Activated CD8-positive, alpha-beta T cell treated with anti-CD3 and anti-CD28 coated beads for 36 hours (primary cell): ENCODE data around the gene DIRAS1. TPM values are rescaled to one million over a fixed set of nuclear protein-coding genes. Genes with fewer than 3 reads are reported as not detected.

Experiments used
- ATAC-seq: fragments of 200-7000 bp; cut with Tn5 transposase; one replicate; pipeline ENCODE4 v1.10.0; 2021; ENCODE audit warnings: mild to moderate bottlenecking, moderate library complexity
- CTCF ChIA-PET: fragments of 350-600 bp; sonication (Branson Sonifier 250); formaldehyde crosslinking; loops from one replicate; lab custom pipeline; 2021; ENCODE audit warnings: antibody characterized with exemption; lab: Charles Lee
- POLR2A ChIA-PET: fragments of 350-600 bp; sonication (Branson Sonifier 250); formaldehyde crosslinking; loops from one replicate; lab custom pipeline; 2021; ENCODE audit warnings: antibody characterized with exemption; lab: Charles Lee
- DNase-seq: peaks from one replicate; pipeline ENCODE4 v3.0.0-alpha.2; 2020
- H3K27ac Mint-ChIP-seq: one replicate; pipeline ENCODE4 v1.8.0; 2021; ENCODE audit warnings: mild to moderate bottlenecking, mixed read lengths
- H3K27me3 Mint-ChIP-seq: one replicate; pipeline ENCODE4 v1.8.0; 2021; ENCODE audit warnings: mixed read lengths
- H3K36me3 Mint-ChIP-seq: one replicate; pipeline ENCODE4 v1.8.0; 2021; ENCODE audit warnings: low read depth, mixed read lengths
- H3K4me1 Mint-ChIP-seq: one replicate; pipeline ENCODE4 v1.8.0; 2021; ENCODE audit warnings: low read depth, mixed read lengths
- H3K4me3 Mint-ChIP-seq: one replicate; pipeline ENCODE4 v1.8.0; 2021; ENCODE audit warnings: mild to moderate bottlenecking, moderate library complexity, mixed read lengths
- H3K9me3 Mint-ChIP-seq: one replicate; pipeline ENCODE4 v1.8.0; 2021; ENCODE audit warnings: mixed read lengths
- intact Hi-C: fragments of 100-400 bp; cut with micrococcal nuclease; formaldehyde crosslinking; loops from one replicate; pipeline ENCODE4 v1.10.0; 2022
- total RNA-seq, 2 experiments: library from RNA; stranded (reverse); gene quantifications; one replicate each; pipeline ENCODE4 v1.2.3, GENCODE V29; 2021
- TF ChIP-seq, protein P1 (sequence below): fragments of 200-600 bp; IDR thresholded peaks from one replicate; pipeline ENCODE4 v1.8.0; 2022; ENCODE audit warnings: antibody characterized with exemption, mild to moderate bottlenecking

Gene DIRAS1
- total RNA-seq, 2 experiments from 2014 or later: 0.09 TPM; not detected in 1

- intact Hi-C loops: no loop called here
- ATAC-seq (no peak), DNase-seq (no peak)
- no peaks in the 10 kb centered on the region for H3K27me3 Mint-ChIP-seq
- peaks cover 13% of the 10 kb centered on the region for H3K4me1 Mint-ChIP-seq
- H3K27ac Mint-ChIP-seq: no peak overlapping the region
- TF ChIP-seq, protein P1, sequence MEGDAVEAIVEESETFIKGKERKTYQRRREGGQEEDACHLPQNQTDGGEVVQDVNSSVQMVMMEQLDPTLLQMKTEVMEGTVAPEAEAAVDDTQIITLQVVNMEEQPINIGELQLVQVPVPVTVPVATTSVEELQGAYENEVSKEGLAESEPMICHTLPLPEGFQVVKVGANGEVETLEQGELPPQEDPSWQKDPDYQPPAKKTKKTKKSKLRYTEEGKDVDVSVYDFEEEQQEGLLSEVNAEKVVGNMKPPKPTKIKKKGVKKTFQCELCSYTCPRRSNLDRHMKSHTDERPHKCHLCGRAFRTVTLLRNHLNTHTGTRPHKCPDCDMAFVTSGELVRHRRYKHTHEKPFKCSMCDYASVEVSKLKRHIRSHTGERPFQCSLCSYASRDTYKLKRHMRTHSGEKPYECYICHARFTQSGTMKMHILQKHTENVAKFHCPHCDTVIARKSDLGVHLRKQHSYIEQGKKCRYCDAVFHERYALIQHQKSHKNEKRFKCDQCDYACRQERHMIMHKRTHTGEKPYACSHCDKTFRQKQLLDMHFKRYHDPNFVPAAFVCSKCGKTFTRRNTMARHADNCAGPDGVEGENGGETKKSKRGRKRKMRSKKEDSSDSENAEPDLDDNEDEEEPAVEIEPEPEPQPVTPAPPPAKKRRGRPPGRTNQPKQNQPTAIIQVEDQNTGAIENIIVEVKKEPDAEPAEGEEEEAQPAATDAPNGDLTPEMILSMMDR: no peak
- POLR2A ChIA-PET: interaction anchor here (1.0 kb wide), 1 partner anchor 16 kb away, joined by 4 read pairs; no protein-coding TSS in a partner anchor
- no peaks in the 10 kb centered on the region for H3K9me3 Mint-ChIP-seq
- CTCF ChIA-PET: no interaction called here
- H3K4me3 Mint-ChIP-seq: no peak overlapping the region
- peaks cover 15% of the 10 kb centered on the region for H3K36me3 Mint-ChIP-seq
These were observed 34.6 kb upstream of the DIRAS1 start for GRCh38 chr19:2755811-2756210.

DNA sequence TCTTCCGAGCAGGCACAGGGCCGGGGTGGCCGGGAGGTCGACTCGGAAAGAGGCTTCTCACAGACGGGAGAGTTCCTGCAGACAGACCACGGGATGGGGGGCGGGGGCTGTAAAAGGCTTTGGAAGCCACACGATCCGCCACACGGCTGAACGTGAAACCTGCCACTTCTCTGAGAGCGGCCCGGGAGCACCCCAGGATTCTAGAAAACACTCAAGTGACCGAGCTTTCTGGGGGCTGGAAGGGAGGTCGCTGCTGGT, 34.2 kb upstream of the DIRAS1 start:
- POLR2A ChIA-PET: no interaction called here
- no peak overlapping the region for H3K27ac Mint-ChIP-seq
- peaks cover 14% of the 10 kb centered on the region for H3K36me3 Mint-ChIP-seq
- no peaks in the 10 kb centered on the region for H3K9me3 Mint-ChIP-seq
- CTCF ChIA-PET: interaction anchor here (0.8 kb wide), 1 partner anchor 97 kb away, joined by 3 read pairs; no protein-coding TSS in a partner anchor
- ATAC-seq: no peak
- TF ChIP-seq, protein P1: no peak
- peaks cover under 1% of the 10 kb centered on the region for H3K27me3 Mint-ChIP-seq
- H3K4me3 Mint-ChIP-seq: no peak overlapping the region
- intact Hi-C loops: no loop called here
- DNase-seq: no peak
- H3K4me1 Mint-ChIP-seq: peaks cover 13% of the 10 kb centered on the region

GRCh38 chr19:2754659-2755447, 33.7 kb upstream of the DIRAS1 start:
- ATAC-seq (no peak), DNase-seq (no peak)
- intact Hi-C loops: no loop called here
- Mint-ChIP-seq H3K27ac (no peak overlapping the region), H3K9me3 (no peaks in the 10 kb centered on the region), H3K36me3 (peaks cover 11% of the 10 kb centered on the region), H3K27me3 (peaks cover 2% of the 10 kb centered on the region), H3K4me1 (peaks cover 13% of the 10 kb centered on the region), H3K4me3 (no peak overlapping the region)
- TF ChIP-seq, protein P1: no peak
- CTCF ChIA-PET: interaction anchor here (0.8 kb wide), 1 partner anchor 97 kb away, joined by 3 read pairs; no protein-coding TSS in a partner anchor
- POLR2A ChIA-PET: no interaction called here

GRCh38 chr19:2751438-2751830, 30.3 kb upstream of the DIRAS1 start:
- Mint-ChIP-seq H3K9me3 (no peaks in the 10 kb centered on the region), H3K36me3 (no peaks in the 10 kb centered on the region), H3K27ac (no peak overlapping the region), H3K4me3 (no peak overlapping the region), H3K27me3 (peaks cover 2% of the 10 kb centered on the region), H3K4me1 (peaks cover 13% of the 10 kb centered on the region)
- CTCF ChIA-PET: interaction anchor here (2.5 kb wide), 1 partner anchor 103 kb away, joined by 13 read pairs; no protein-coding TSS in a partner anchor
- POLR2A ChIA-PET: no interaction called here
- ATAC-seq (no peak), DNase-seq (no peak)
- intact Hi-C loops: no loop called here
- TF ChIP-seq, protein P1: no peak

- H3K4me3 Mint-ChIP-seq: no peak overlapping the region
- intact Hi-C loops: no loop called here
- no peaks in the 10 kb centered on the region for H3K36me3 Mint-ChIP-seq
- ATAC-seq (no peak), DNase-seq (no peak)
- peaks cover 13% of the 10 kb centered on the region for H3K4me1 Mint-ChIP-seq
- H3K27ac Mint-ChIP-seq: no peak overlapping the region
- POLR2A ChIA-PET: no interaction called here
- H3K9me3 Mint-ChIP-seq: no peaks in the 10 kb centered on the region
- peaks cover 2% of the 10 kb centered on the region for H3K27me3 Mint-ChIP-seq
- TF ChIP-seq, protein P1: no peak
- CTCF ChIA-PET: interaction anchor here (2.5 to 4.7 kb wide), 6 partner anchors 25 to 103 kb away, joined by 8 to 51 read pairs (median 13); no protein-coding TSS in a partner anchor
These were observed 29.8 kb upstream of the DIRAS1 start for GRCh38 chr19:2750808-2751437.
